SU-DHL-6 (cell line): ENCODE measurements around the gene CSNK1A1.

Experiments
- EZH2phosphoT487 ChIP-seq: fragments of 200-600 bp; sonication (generic), shearing (Covaris generic); conservative IDR thresholded peaks from 2 replicates; pipeline ENCODE4 v1.6.1; 2018; ENCODE audit warnings: mild to moderate bottlenecking, antibody characterized with exemption, low read length, moderate library complexity, mixed read lengths
- TF ChIP-seq, protein P1 (sequence below): fragments of 200-600 bp; sonication (generic); IDR thresholded peaks from one replicate; pipeline ENCODE4 v1.5.1; 2017; ENCODE audit warnings: antibody characterized with exemption, mild to moderate bottlenecking, low read length, moderate library complexity; ENCODE audit not compliant: insufficient read depth, poor library complexity, severe bottlenecking

DNA sequence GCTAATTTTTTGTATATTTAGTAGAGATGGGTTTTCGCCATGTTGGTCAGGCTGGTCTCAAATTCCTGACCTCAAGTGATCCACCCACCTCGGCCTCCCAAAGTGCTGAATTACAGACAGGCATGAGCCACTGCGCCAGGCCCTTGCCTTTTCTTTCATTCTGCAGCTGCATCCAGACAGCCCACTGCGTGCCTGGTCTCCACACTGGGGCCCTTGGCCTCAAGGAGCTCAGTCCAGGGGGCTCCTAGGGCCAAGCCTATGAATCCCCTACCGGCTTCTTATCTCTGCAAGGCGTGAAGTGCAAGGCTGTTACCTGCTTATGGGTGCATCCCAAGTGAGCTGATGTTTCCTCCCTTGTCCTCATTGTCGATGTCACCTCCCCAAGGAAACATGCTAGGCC lies 78.8 kb downstream of the CSNK1A1 start:
- TF ChIP-seq, protein P1, sequence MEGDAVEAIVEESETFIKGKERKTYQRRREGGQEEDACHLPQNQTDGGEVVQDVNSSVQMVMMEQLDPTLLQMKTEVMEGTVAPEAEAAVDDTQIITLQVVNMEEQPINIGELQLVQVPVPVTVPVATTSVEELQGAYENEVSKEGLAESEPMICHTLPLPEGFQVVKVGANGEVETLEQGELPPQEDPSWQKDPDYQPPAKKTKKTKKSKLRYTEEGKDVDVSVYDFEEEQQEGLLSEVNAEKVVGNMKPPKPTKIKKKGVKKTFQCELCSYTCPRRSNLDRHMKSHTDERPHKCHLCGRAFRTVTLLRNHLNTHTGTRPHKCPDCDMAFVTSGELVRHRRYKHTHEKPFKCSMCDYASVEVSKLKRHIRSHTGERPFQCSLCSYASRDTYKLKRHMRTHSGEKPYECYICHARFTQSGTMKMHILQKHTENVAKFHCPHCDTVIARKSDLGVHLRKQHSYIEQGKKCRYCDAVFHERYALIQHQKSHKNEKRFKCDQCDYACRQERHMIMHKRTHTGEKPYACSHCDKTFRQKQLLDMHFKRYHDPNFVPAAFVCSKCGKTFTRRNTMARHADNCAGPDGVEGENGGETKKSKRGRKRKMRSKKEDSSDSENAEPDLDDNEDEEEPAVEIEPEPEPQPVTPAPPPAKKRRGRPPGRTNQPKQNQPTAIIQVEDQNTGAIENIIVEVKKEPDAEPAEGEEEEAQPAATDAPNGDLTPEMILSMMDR = no peak
- no peak for TF ChIP-seq EZH2phosphoT487
